Ishikawa (cell line): ENCODE data around the gene RNF4.

Experiments used
- CEBPB ChIP-seq: IDR thresholded peaks from 2 replicates; pipeline ENCODE4 v1.6.1; 2012
- CREB1 ChIP-seq: IDR thresholded peaks from 2 replicates; pipeline ENCODE4 v1.6.1; 2012; ENCODE audit warnings: low read depth
- EGR1 ChIP-seq: IDR thresholded peaks from 2 replicates; pipeline ENCODE4 v1.6.1; 2012
- EP300 ChIP-seq: IDR thresholded peaks from 2 replicates; pipeline ENCODE4 v1.6.1; 2012; ENCODE audit warnings: borderline replicate concordance
- FOXM1 ChIP-seq: IDR thresholded peaks from 2 replicates; pipeline ENCODE4 v1.6.1; 2012; ENCODE audit warnings: low read depth, borderline replicate concordance
- MAX ChIP-seq: IDR thresholded peaks from 2 replicates; pipeline ENCODE4 v1.6.1; 2012
- NFIC ChIP-seq: IDR thresholded peaks from 2 replicates; pipeline ENCODE4 v1.6.1; 2012
- RAD21 ChIP-seq: IDR thresholded peaks from 2 replicates; pipeline ENCODE4 v1.6.1; 2012; ENCODE audit warnings: low read depth
- REST ChIP-seq: IDR thresholded peaks from 2 replicates; pipeline ENCODE4 v1.6.1; 2012; ENCODE audit warnings: low read depth, mild to moderate bottlenecking
- TAF1 ChIP-seq: IDR thresholded peaks from 2 replicates; pipeline ENCODE4 v1.6.1; 2012; ENCODE audit warnings: low read depth, mild to moderate bottlenecking
- TCF12 ChIP-seq: IDR thresholded peaks from 2 replicates; pipeline ENCODE4 v1.6.1; 2012; ENCODE audit warnings: low read depth
- TEAD4 ChIP-seq: IDR thresholded peaks from 2 replicates; pipeline ENCODE4 v1.6.1; 2012
- YY1 ChIP-seq: IDR thresholded peaks from 2 replicates; pipeline ENCODE4 v1.6.1; 2012; ENCODE audit warnings: low read depth
- ZBTB7A ChIP-seq: IDR thresholded peaks from 2 replicates; pipeline ENCODE4 v1.6.1; 2012; ENCODE audit warnings: low read depth
- TF ChIP-seq, protein P1 (sequence below): IDR thresholded peaks from 2 replicates; pipeline ENCODE4 v1.6.1; 2012

Gene RNF4

DNA sequence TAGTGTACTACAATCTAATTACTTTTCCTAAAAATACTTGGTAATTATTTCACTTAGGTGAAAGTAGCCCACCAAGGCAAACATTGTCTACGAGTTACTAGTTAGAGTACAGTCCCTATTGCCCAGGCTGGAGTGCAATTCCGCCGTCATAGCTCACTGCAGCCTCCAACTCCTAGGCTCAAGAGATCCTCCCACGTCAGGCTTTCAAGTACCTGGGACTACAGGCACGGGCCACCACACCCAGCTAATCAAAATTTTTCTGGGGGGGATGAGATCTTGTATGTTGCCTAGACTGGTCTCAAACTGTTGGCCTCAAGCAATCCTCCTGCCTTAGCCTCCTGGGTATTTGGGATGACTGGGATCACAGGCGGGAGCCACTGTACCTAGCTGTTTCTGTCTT, 89.4 kb downstream of the RNF4 start:
- TF ChIP-seq ZBTB7A (no peak), REST (no peak), TEAD4 (no peak), TAF1 (no peak), TCF12 (no peak), FOXM1 (no peak), EP300 (no peak), EGR1 (no peak), RAD21 (no peak), CREB1 (no peak), CEBPB (no peak), MAX (no peak), NFIC (no peak), YY1 (no peak)
- TF ChIP-seq, protein P1, sequence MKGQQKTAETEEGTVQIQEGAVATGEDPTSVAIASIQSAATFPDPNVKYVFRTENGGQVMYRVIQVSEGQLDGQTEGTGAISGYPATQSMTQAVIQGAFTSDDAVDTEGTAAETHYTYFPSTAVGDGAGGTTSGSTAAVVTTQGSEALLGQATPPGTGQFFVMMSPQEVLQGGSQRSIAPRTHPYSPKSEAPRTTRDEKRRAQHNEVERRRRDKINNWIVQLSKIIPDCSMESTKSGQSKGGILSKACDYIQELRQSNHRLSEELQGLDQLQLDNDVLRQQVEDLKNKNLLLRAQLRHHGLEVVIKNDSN, result no peak

- TF ChIP-seq EGR1 (no peak), EP300 (no peak), TEAD4 (no peak), CEBPB (no peak), ZBTB7A (no peak), TCF12 (no peak)
- TF ChIP-seq, protein P1, result no peak
These were observed 91.3 kb downstream of the RNF4 start for GRCh38 chr4:2560167-2560566.
